ENCODE measurements around the gene KDM4F. TPM values are rescaled to one million over a fixed set of nuclear protein-coding genes. Genes with fewer than 3 reads are reported as not detected.
"Not testable (repeated sequence)": the region's sequence is repeated elsewhere in the genome, so short reads cannot be mapped to it uniquely, and the experiment has no call there.

The KDM4F gene
- total RNA-seq: not detected

GRCh38 chr11:95049122-95049521 is at the start of gene KDM4F:
KDM4F (plus strand) TSS chr11:95049422.
- DNase-seq: not testable (repeated sequence)

DNA sequence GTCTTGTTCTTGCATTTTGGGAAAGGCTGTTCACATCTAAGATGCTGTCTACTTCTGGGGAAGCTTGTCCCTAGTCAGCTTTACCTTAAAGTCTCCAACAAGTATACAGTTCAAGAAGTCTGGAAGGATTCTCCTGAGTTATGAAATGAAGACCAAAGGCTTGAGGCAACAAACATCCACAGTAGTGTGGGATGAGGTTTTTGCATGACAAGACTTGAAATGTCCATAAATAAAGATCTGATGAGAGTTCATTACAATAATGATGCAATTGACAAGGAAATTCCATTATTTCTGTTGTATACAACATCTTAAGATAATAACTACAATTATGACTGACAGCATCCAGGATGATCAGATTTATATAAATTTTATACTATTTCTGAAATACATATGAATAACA is 45.5 kb upstream of the KDM4F start:
- no peak for DNase-seq

DNA sequence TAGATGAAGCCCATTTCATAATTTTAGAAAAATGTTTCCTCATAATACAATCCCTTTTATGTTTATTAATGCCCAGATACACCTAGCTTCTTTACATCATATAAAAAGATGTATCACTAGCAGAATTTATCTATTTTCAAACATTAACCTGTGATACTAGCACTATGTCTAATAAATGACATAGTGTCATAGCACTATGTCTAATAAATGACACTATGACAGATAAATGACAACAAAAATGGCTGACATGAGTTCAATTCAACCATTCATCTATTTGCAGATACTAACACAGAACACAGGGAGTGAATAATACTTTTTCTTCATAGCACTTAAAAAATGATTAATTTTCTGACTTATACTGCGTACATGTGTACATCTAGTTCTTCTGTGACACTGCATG is 43.6 kb upstream of the KDM4F start:
- no peak for DNase-seq

DNA sequence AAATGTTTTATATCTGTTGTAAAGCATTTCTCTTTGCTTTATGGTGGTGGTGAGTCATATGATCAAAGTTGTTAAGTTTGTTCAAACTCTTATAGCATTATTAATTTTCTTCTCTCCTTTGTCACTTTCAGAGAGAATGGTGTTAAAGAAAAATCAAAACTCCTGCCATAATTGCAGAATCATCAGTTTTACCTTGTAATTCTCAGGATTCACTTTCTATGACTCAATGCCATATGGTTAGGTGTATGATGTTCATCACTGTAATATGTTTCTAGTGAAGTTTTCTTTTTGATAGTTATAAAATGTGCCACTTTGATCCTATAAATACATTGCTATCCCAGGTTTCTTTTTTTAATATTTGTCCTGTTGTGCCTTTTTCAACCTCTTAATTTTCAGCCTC is 37.8 kb upstream of the KDM4F start:
- no peak for DNase-seq

DNA sequence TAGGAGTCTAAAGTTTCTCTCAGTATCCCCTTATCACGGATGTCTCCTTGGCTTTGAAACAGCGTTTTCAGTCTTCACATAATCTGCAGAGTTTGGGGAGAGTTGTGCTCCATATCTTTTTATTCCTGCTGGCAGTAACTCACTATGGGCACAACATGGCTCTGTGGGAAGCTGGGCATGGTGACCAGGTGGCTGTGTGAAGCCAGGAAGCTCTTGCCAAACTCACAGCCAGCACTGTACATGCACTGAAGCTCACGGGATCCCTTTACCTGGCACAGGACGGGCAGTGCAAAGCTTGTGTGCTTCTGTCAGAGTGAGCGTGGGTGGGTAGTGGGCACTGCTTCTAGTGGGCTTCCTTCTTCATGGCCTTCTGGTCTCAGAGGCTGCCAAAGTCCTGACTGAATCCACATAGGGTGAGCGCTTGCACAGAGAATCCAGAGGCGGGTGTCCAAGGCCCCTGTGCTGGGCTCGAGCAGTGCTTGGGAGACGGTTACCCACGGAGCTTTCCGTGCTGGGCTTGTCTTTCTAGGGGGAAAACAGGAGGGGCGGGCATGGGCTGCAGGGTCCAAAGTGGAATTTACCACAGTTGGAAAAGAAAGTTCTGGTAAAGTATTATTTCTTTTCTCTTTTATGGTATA is 34.9 kb upstream of the KDM4F start:
- DNase-seq: no peak

DNA sequence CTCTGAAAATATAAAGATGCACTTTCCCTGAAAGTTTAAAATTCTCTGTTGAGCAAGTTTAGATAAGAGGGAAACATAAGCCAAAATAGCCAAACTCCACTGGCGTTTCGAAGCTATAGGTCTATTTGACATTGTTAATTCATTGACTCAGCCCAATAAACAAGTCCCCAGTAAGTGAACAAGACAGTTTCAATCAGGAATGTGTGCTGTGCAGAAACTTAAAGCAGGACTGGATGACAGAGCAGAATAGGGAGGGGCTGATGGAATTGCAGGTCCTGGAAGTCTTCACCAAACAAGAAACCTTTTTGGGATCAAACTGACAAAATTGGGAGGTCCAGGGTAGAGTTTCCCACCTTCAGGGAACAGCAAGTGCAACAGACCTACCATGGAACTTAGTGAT is 33.1 kb upstream of the KDM4F start:
- DNase-seq: no peak

- not testable (repeated sequence) for DNase-seq
Measured at GRCh38 chr11:95021468-95021867, 27.8 kb upstream of the KDM4F start.

GRCh38 chr11:95024958-95025357 is 24.3 kb upstream of the KDM4F start, which contains the start of gene KDM4E:
KDM4E (plus strand) TSS chr11:95025258; CDS start chr11:95025558, 300 bp downstream.
- DNase-seq: no peak

DNA sequence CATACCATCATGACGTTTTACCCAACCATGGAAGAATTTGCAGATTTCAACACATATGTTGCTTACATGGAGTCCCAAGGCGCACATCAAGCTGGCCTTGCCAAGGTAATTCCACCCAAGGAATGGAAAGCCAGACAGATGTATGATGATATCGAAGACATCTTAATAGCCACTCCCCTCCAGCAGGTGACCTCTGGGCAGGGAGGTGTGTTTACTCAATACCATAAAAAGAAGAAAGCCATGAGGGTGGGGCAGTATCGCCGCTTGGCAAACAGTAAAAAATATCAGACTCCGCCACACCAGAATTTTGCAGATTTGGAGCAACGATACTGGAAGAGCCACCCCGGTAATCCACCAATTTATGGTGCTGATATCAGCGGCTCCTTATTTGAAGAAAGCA is 23.6 kb upstream of the KDM4F start:
- not testable (repeated sequence) for DNase-seq

DNA sequence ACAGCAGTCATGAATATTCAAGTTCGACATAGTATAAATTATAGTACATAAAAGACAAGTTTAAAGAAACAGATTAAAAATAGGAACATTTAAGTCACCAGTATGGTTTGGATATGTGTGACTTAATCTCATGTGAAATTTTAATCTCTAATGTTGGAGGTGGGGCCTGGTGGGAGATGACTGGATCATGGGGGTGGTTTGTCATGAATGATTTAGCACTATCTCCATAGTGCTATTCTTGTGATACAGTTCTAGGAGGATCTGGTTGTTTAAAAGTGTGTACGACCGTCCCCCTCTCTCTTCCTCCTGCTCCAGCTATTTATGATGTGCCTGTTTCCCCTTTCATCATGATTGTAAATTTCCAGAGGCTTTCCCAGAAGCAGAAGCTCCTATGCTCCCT is 20.9 kb upstream of the KDM4F start:
- DNase-seq: no peak

DNA sequence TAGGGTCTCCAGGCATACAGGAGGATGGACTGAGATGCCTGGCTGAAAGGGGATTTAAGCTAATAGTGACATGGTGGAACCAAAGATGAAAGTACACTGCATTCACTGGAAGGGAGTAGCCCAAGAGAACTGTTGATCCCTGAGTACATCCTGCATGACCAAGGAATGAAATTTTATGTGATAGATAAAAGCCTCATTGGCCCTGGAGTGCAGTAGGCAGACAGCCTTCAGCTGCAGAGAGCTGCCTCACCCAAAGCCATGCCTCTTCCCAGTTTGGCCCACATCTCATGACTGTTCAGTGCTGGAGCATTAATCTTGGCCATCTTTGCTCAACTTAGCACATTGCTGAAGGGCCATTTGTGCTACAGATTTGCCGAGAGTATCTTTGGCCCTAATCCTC is 16.2 kb upstream of the KDM4F start:
- no peak for DNase-seq

GRCh38 chr11:95035316-95035715 is 13.9 kb upstream of the KDM4F start:
- no peak for DNase-seq

DNA sequence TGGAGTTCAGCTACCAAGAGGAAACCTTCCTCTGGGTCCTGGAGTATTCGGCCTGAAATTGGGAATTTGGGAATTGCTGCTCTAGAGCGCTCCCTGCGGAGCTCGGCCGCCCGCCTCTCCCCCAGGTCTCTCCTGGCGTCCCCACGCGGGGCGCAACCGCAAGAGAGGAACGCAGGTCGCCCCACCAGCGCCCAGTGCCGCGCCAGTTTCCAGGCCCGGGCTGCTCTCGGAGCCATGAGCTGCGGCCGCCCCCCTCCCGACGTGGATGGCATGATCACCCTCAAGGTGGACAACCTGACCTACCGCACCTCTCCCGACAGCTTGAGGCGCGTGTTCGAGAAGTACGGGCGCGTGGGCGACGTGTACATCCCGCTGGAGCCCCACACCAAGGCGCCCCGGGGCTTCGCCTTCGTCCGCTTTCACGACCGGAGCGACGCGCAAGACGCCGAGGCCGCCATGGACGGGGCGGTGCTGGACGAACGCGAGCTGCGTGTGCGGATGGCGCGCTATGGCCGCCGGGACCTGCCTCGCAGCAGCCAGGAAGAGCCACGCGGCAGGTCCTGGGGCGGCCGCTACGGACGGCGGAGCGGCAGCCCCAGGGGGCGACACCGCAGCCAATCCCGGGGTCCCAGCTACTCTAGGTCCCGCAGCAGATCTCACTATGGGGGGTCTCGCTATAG is 11.7 kb upstream of the KDM4F start:
- not testable (repeated sequence) for DNase-seq

- DNase-seq: no peak
Measured at GRCh38 chr11:95042239-95042638, 7.0 kb upstream of the KDM4F start.

DNA sequence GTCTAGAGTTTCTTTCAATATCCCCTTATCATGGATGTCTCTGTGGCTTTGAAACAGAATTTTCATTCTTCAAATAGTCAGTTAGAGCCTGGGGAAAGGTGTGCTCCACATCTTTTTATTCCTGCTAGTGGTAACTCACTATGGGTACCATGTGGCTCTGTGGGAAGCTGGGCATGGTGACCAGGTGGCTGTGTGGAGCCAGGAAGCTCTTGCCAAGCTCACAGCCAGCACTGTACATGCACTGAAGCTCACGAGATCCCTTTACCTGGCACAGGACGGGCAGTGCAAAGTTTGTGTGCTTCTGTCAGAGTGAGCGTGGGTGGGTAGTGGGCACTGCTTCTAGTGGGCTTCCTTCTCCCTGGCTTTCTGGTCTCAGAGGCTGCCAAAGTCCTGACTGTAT is 6.3 kb upstream of the KDM4F start:
- DNase-seq: no peak

- DNase-seq: no peak
Measured at GRCh38 chr11:95044010-95044409, 5.2 kb upstream of the KDM4F start.

DNA sequence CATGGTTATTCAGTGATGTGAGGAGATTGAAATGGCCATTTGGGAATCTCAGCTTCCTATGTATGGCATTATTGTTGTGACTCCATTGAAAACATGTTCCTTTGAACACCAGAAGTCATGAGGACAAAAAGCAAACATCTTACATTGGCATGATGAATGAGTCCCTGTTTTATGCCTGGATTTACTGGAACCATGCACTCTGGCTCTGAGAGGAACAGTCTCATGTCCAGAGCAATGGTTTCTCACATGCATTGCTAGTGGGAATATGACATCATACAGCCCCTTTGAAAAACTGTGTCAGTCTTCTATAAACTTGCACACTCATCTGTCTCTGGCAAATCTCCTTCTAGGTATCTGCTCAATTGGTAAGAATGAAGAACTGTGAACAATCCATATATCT is 3.4 kb upstream of the KDM4F start:
- no peak for DNase-seq

- DNase-seq: no peak
Measured at GRCh38 chr11:95050595-95051202, 1.5 kb downstream of the KDM4F start.

GRCh38 chr11:95054356-95054755 is 5.1 kb downstream of the KDM4F start:
- DNase-seq: no peak

- no peak for DNase-seq
Measured at GRCh38 chr11:95055283-95055897, 6.2 kb downstream of the KDM4F start.

DNA sequence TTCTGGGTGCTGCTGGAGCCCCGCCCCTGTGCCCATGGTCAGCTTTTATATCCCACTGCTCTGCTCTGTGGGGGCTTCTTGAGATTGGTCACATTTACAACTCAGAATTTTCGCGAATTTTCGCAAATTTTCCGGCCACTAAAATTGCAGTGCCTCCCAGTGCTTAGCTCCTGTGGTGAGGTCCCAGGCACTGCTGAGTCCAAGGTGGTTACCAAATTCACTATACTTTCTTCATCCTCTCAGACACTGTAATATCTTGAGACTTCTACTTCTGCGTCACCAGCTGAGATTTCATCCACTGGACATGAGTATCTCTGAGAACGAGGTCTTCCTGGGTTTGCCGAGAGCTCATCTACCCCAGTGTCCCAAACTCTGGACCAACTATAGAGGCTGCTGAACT is 8.7 kb downstream of the KDM4F start:
- DNase-seq: no peak

DNA sequence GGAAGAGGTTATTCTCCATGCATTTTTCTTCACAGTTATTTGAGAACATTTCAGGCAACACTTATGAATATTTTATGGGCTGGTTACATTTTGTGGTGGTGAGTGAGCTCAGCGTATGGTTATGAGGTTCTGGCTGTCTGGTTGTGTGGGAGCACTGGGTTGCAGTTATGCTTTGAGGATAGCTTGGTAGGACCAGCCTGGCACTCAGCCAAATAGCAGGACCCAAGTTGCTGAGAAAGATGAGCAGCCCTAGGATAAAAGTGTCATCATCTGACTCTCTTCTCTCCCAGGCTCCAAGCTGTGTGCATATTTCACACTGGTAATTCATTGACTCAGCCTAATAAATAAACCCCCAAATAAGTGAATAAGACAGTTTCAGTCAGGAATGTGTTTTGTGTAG is 9.4 kb downstream of the KDM4F start:
- DNase-seq: no peak

GRCh38 chr11:95059046-95059445 is 9.8 kb downstream of the KDM4F start:
- DNase-seq: no peak

- DNase-seq: no peak
Measured at GRCh38 chr11:95065336-95065735, 16.1 kb downstream of the KDM4F start.

Measured in effector CD4-positive, alpha-beta T cell (primary cell).